ENCODE results near the gene ENPP5. TPM values are rescaled to one million over a fixed set of nuclear protein-coding genes. Genes with fewer than 3 reads are reported as not detected.
"Not testable (repeated sequence)": the region's sequence is repeated elsewhere in the genome, so short reads cannot be mapped to it uniquely, and the experiment has no call there.

ENPP5 gene
- total RNA-seq, 1 donor from 2014 or later = 0.26 TPM

- TF ChIP-seq CTCF (IDR thresholded peaks at IDR 0.05; ENCODE audit: insufficient read depth, low read length, severe bottlenecking) = no peak
- DNase-seq (ENCODE audit: low read depth) (no peak), FAIRE-seq (no peak)
- Histone ChIP-seq H3K4me3 (ENCODE audit: low read depth, low read length) (no peak overlapping the region), H3K36me3 (ENCODE audit: control insufficient read depth, insufficient read depth, low read length) (no peaks in the 10 kb centered on the region), H3K27me3 (ENCODE audit: control insufficient read depth, insufficient read depth, low read length) (peaks cover 2% of the 10 kb centered on the region)
Observed at GRCh38 chr6:46174904-46175303, 4.1 kb upstream of the ENPP5 start.

DNA sequence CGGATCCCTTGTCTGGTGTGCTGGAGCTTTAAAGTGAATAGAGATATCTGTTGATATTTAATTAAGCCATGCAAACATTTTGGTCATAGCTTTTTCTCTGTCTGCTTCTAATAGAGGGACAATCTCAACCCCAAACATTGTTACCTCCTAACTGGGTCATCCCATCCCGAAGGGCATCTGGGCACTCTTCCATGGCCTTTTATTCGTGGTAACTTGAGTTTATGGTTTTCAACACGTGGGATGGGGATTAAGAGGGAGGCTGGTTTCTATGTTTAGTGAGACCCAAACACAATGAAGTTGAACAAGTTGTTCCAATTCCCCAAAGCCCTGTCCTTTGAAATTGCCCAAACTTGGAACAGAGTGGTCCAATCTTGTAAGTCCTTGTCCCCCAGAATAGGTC lies 1.4 kb upstream of the ENPP5 start:
- H3K27me3 ChIP-seq (ENCODE audit: control insufficient read depth, insufficient read depth, low read length) = peaks cover 2% of the 10 kb centered on the region
- no peaks in the 10 kb centered on the region for H3K36me3 ChIP-seq (ENCODE audit: control insufficient read depth, insufficient read depth, low read length)
- no peak overlapping the region for H3K4me3 ChIP-seq (ENCODE audit: low read depth, low read length)
- DNase-seq (ENCODE audit: low read depth) = no peak
- no peak for FAIRE-seq
- no peak for TF ChIP-seq CTCF (IDR thresholded peaks at IDR 0.05; ENCODE audit: insufficient read depth, low read length, severe bottlenecking)

DNA sequence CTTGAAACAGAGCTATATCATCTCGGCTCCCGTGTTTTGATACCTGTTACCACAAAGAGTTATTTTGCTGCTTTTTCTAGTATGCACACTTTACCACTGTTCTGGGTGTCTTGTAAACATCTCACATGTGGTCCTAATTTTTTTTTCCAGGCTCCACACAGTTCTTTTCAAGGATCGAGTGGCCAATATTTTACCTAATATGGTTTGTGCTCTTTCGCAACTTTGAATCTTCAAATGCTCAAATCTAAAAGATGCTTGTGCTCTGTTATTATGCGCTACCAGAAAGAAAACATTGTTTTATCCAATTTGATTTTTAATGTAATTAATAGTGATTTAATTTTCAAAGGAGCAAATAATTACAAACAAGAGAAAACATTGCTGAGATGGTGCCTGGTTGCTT lies 10.7 kb downstream of the ENPP5 start:
- FAIRE-seq (no peak), DNase-seq (ENCODE audit: low read depth) (no peak)
- no peak overlapping the region for H3K4me3 ChIP-seq (ENCODE audit: low read depth, low read length)
- no peaks in the 10 kb centered on the region for H3K36me3 ChIP-seq (ENCODE audit: control insufficient read depth, insufficient read depth, low read length)
- no peak for TF ChIP-seq CTCF (IDR thresholded peaks at IDR 0.05; ENCODE audit: insufficient read depth, low read length, severe bottlenecking)
- H3K27me3 ChIP-seq (ENCODE audit: control insufficient read depth, insufficient read depth, low read length) = no peaks in the 10 kb centered on the region

DNA sequence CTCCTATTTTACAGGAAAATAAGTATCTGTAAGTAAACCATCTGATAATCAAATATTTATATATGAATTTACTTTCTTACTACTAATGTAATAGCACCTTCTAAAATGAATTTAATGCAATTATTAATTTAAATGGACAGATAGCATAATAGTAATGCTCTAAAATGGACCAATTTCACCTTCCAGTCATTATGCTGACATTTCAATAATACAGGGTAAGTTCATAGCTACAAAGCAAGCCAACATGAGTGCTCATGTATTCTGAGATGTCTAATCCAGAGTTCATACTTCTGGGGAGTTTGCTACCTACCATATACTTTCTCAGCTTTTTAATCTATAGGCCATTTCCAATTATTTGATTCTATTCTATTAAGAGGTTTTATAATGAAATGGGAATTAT lies 11.6 kb downstream of the ENPP5 start:
- TF ChIP-seq CTCF (IDR thresholded peaks at IDR 0.05; ENCODE audit: insufficient read depth, low read length, severe bottlenecking) = no peak
- FAIRE-seq (no peak), DNase-seq (ENCODE audit: low read depth) (no peak)
- H3K36me3 ChIP-seq (ENCODE audit: control insufficient read depth, insufficient read depth, low read length) = no peaks in the 10 kb centered on the region
- no peak overlapping the region for H3K4me3 ChIP-seq (ENCODE audit: low read depth, low read length)
- no peaks in the 10 kb centered on the region for H3K27me3 ChIP-seq (ENCODE audit: control insufficient read depth, insufficient read depth, low read length)

DNA sequence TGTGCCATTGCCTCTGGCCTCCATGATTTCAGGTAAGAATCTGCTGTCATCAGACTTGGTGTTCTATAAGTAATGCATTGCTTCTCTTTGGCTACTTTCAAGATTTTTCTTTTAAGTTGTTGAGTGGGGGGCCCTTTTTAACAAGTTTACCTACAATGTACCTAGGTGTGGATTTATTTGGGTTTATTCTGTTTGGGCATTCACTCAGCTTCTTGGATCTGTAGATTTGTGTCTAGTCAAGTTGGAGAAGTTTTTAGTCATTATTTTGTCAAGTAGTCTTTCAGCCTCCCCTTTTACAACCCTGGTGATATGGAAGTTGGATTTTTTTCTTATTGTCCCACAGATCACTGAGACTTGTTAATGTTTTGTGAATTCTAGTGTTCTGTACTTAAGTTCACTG lies 14.1 kb downstream of the ENPP5 start:
- Histone ChIP-seq H3K27me3 (ENCODE audit: control insufficient read depth, insufficient read depth, low read length) (no peaks in the 10 kb centered on the region), H3K36me3 (ENCODE audit: control insufficient read depth, insufficient read depth, low read length) (no peaks in the 10 kb centered on the region), H3K4me3 (ENCODE audit: low read depth, low read length) (no peak overlapping the region)
- FAIRE-seq (no peak), DNase-seq (ENCODE audit: low read depth) (no peak)
- TF ChIP-seq CTCF (IDR thresholded peaks at IDR 0.05; ENCODE audit: insufficient read depth, low read length, severe bottlenecking) = no peak

DNA sequence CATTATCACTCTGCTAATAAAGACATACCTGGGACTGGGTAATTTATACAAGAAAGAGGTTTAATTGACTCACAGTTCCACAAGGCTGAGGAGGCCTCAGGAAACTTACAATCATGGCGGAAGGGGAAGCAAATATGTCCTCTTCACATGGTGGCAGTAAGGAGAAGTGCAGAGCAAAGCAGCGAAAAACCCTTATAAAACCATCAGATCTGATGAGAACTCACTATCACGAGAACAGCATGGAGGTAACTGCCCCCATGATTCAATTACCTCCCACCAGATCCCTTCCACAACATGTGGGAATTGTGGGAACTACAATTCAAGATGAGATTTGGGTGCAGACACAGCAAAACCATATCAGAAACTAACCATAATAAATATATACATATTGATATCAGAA lies 21.7 kb downstream of the ENPP5 start:
- H3K4me3 ChIP-seq (ENCODE audit: low read depth, low read length); FAIRE-seq; DNase-seq (ENCODE audit: low read depth); H3K27me3 ChIP-seq (ENCODE audit: control insufficient read depth, insufficient read depth, low read length); H3K36me3 ChIP-seq (ENCODE audit: control insufficient read depth, insufficient read depth, low read length): not testable (repeated sequence)

Measured in bronchial epithelial cell (primary cell).